OCI-LY3 (cell line): Measurements from ENCODE around the gene NUMA1.

Experiments used
- EZH2phosphoT487 ChIP-seq: fragments of 200-600 bp; shearing (Covaris generic); IDR thresholded peaks from 2 replicates; pipeline ENCODE4 v1.6.1; 2018; ENCODE audit warnings: antibody characterized with exemption, mixed run types, low read depth
- TF ChIP-seq, protein P1 (sequence below): fragments of 200-600, 300-600 bp; sonication (generic); IDR thresholded peaks from 2 replicates; pipeline ENCODE4 v1.5.1; 2014; ENCODE audit warnings: antibody characterized with exemption, low read length, low read depth

- TF ChIP-seq EZH2phosphoT487: no peak
- TF ChIP-seq, protein P1, sequence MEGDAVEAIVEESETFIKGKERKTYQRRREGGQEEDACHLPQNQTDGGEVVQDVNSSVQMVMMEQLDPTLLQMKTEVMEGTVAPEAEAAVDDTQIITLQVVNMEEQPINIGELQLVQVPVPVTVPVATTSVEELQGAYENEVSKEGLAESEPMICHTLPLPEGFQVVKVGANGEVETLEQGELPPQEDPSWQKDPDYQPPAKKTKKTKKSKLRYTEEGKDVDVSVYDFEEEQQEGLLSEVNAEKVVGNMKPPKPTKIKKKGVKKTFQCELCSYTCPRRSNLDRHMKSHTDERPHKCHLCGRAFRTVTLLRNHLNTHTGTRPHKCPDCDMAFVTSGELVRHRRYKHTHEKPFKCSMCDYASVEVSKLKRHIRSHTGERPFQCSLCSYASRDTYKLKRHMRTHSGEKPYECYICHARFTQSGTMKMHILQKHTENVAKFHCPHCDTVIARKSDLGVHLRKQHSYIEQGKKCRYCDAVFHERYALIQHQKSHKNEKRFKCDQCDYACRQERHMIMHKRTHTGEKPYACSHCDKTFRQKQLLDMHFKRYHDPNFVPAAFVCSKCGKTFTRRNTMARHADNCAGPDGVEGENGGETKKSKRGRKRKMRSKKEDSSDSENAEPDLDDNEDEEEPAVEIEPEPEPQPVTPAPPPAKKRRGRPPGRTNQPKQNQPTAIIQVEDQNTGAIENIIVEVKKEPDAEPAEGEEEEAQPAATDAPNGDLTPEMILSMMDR: no peak
Measured at GRCh38 chr11:72079819-72080325, 470 bp downstream of the NUMA1 start.
